ENCODE data around the gene HIVEP3.

GRCh38 chr1:41626146-41626545 is 292.6 kb downstream of the HIVEP3 start:
- TF ChIP-seq CTCF (IDR thresholded peaks at IDR 0.05), result no peak
- TF ChIP-seq POLR2A (IDR thresholded peaks at IDR 0.05), result no peak
